Liver (tissue), 9 donors: Measurements from ENCODE around the gene ATP6V0E1. TPM values are rescaled to one million over a fixed set of nuclear protein-coding genes. Genes with fewer than 3 reads are reported as not detected.

Experiments used
- DNase-seq: peaks from one replicate; pipeline ENCODE4 v3.0.0-alpha.2; 2017; ENCODE audit warnings: low spot score
- H3K27ac ChIP-seq, 2 donors: one replicate each; pipeline ENCODE4 v1.7.0; 2013; ENCODE audit warnings: inconsistent platforms in 2 of 2, low read length in 2 of 2, control low read depth in 1 of 2, low read depth in 1 of 2, mild to moderate bottlenecking in 1 of 2
- H3K27me3 ChIP-seq, 4 donors: one replicate each; pipeline versions ENCODE4 v1.6.1 to v1.7.0; 2013; ENCODE audit warnings: low read length in 3 of 4, inconsistent platforms in 1 of 4, mild to moderate bottlenecking in 1 of 4, moderate library complexity in 1 of 4; ENCODE audit not compliant: control insufficient read depth in 4 of 4, insufficient read depth in 4 of 4
- H3K36me3 ChIP-seq, 4 donors: one replicate each; pipeline versions ENCODE4 v1.6.1 to v1.7.0; 2013; ENCODE audit warnings: low read length in 3 of 4, mild to moderate bottlenecking in 3 of 4, low read depth in 1 of 4, moderate library complexity in 1 of 4; ENCODE audit not compliant: control insufficient read depth in 4 of 4, insufficient read depth in 3 of 4
- H3K4me1 ChIP-seq, 4 donors: one replicate each; pipeline versions ENCODE4 v1.6.1 to v1.7.0; 2013; ENCODE audit warnings: low read length in 3 of 4, mild to moderate bottlenecking in 3 of 4, moderate library complexity in 1 of 4; ENCODE audit not compliant: control insufficient read depth in 4 of 4, insufficient read depth in 4 of 4
- H3K4me3 ChIP-seq, 3 donors: one replicate each; pipeline versions ENCODE4 v1.6.1 to v1.7.0; 2013; ENCODE audit warnings: low read length in 3 of 3, control low read depth in 1 of 3, low read depth in 1 of 3, mild to moderate bottlenecking in 1 of 3
- H3K9ac ChIP-seq, 2 donors: one replicate each; pipeline ENCODE4 v1.7.0; 2013; ENCODE audit warnings: low read length in 2 of 2, mild to moderate bottlenecking in 2 of 2, moderate library complexity in 2 of 2, control low read depth in 1 of 2, low read depth in 1 of 2
- H3K9me3 ChIP-seq, 4 donors: one replicate each; pipeline versions ENCODE4 v1.6.1 to v1.7.0; 2013; ENCODE audit warnings: low read length in 3 of 4; ENCODE audit not compliant: control insufficient read depth in 4 of 4
- CTCF ChIP-seq: fragments of 150-350 bp; IDR thresholded peaks from 2 replicates; pipeline ENCODE4 v1.5.1; 2017; ENCODE audit warnings: improper control_type of control experiment, low read depth, low read length; ENCODE audit not compliant: missing input control
- FOXA1 ChIP-seq: IDR thresholded peaks from 2 replicates; pipeline ENCODE4 v1.6.1; 2016; ENCODE audit warnings: antibody characterized with exemption
- GABPA ChIP-seq, 2 donors: IDR thresholded peaks in 1 of 2; conservative IDR thresholded peaks in 1 of 2; 2 replicates each; pipeline ENCODE4 v1.6.1; 2016; ENCODE audit warnings: antibody characterized with exemption in 2 of 2, mild to moderate bottlenecking in 1 of 2, moderate library complexity in 1 of 2
- HNF4G ChIP-seq: IDR thresholded peaks from 2 replicates; pipeline ENCODE4 v1.6.1; 2016; ENCODE audit warnings: antibody characterized with exemption
- JUND ChIP-seq, 2 donors: IDR thresholded peaks; 2 replicates each; pipeline ENCODE4 v1.6.1; 2016; ENCODE audit warnings: antibody characterized with exemption in 2 of 2
- MAX ChIP-seq: IDR thresholded peaks from 2 replicates; pipeline ENCODE4 v1.6.1; 2016; ENCODE audit warnings: antibody characterized with exemption
- NR2F2 ChIP-seq: IDR thresholded peaks from 2 replicates; pipeline ENCODE4 v1.6.1; 2016; ENCODE audit warnings: antibody characterized with exemption
- RAD21 ChIP-seq, 2 donors: IDR thresholded peaks; 2 replicates each; pipeline ENCODE4 v1.6.1; 2016; ENCODE audit warnings: antibody characterized with exemption in 2 of 2, mild to moderate bottlenecking in 2 of 2
- REST ChIP-seq: IDR thresholded peaks from 2 replicates; pipeline ENCODE4 v1.6.1; 2016; ENCODE audit warnings: antibody characterized with exemption, mild to moderate bottlenecking
- RXRA ChIP-seq, 2 donors: IDR thresholded peaks; 2 replicates each; pipeline ENCODE4 v1.6.1; 2017 to 2018; ENCODE audit warnings: antibody characterized with exemption in 2 of 2, mild to moderate bottlenecking in 1 of 2
- SP1 ChIP-seq: IDR thresholded peaks from 2 replicates; pipeline ENCODE4 v1.6.1; 2018; ENCODE audit warnings: antibody characterized with exemption, mild to moderate bottlenecking
- TAF1 ChIP-seq: conservative IDR thresholded peaks from 2 replicates; pipeline ENCODE4 v1.6.1; 2016; ENCODE audit warnings: antibody characterized with exemption, mild to moderate bottlenecking
- ZBTB33 ChIP-seq: IDR thresholded peaks from 2 replicates; pipeline ENCODE4 v1.6.1; 2016; ENCODE audit warnings: antibody characterized with exemption
- WGBS: extraction: QIAGEN DNeasy Blood & Tissue Kit; methylation state at CpG from one replicate; pipeline ENCODE4 v1.1.7; 2013; 5-methylcytosine and 5-hydroxymethylcytosine counted together
- polyA plus RNA-seq, 2 donors: library from polyadenylated mRNA; stranded (reverse) in 1 of 2; unstranded in 1 of 2; fragments of 200-250 nt in 1 of 2; fragments of >200 nt in 1 of 2; fragmentation: Nextera tagmentation in 1 of 2; extraction: Ambion mirVana in 1 of 2; gene quantifications; one replicate each; pipeline versions ENCODE4 v1.2.1 to v1.2.3, GENCODE V29; 2013 to 2015
- total RNA-seq, 2 donors: library from RNA; depleted of rRNA; stranded (reverse); fragments of >200 nt; gene quantifications; one replicate each; pipeline ENCODE4 v1.2.3, GENCODE V29; 2014
- donor health status: healthy.
- donor health status: healthy.
- donor health status: healthy.
- donor health status: healthy.
- donor health status: healthy.

ATP6V0E1 gene
- total and polyA plus RNA-seq, 4 donors: 56.6 to 396 (median 111) TPM

GRCh38 chr5:173055042-173055721 is 71.6 kb downstream of the ATP6V0E1 start:
- peak overlapping the region; percentile 84 to 98 (median 86) for H3K4me3 ChIP-seq

More at GRCh38 chr5:173055042-173055721, 71.6 kb downstream of the ATP6V0E1 start:
- no peak for DNase-seq
- Histone ChIP-seq H3K9me3 (no peaks in the 10 kb centered on the region), H3K9ac (peak overlapping the region; percentile 3 to 55), H3K4me1 (peaks cover 1 to 21% (median 16%) of the 10 kb centered on the region in 4 donors), H3K27ac (peak overlapping the region in 1 of 2 donors; percentile 99), H3K36me3 (no peaks in the 10 kb centered on the region), H3K27me3 (no peaks in the 10 kb centered on the region)
- TF ChIP-seq RAD21 (IDR thresholded peaks at IDR 0.05) (no peak), JUND (IDR thresholded peaks at IDR 0.05) (no peak), CTCF (no peak), ZBTB33 (no peak), NR2F2 (no peak), TAF1 (no peak), REST (no peak), SP1 (no peak), MAX (no peak), FOXA1 (no peak), HNF4G (no peak), GABPA (IDR thresholded peaks at IDR 0.05 in 1 of 2, conservative IDR thresholded peaks at IDR 0.05 in 1 of 2) (no peak), RXRA (IDR thresholded peaks at IDR 0.05) (no peak)
- 20% methylated on average over 10 of the region's 10 CpGs for WGBS
